PC-9 (cell line): ENCODE measurements around the gene CCDC170.

Experiments used
- CTCF ChIP-seq: fragments of 200-600 bp; sonication (generic); conservative IDR thresholded peaks from 2 replicates; pipeline ENCODE4 v1.6.1; 2017; ENCODE audit warnings: mixed run types, antibody characterized with exemption, mild to moderate bottlenecking, moderate library complexity
- EZH2 ChIP-seq: fragments of 200-600 bp; sonication (generic); IDR thresholded peaks from 2 replicates; pipeline ENCODE4 v1.8.0; 2017; ENCODE audit warnings: antibody characterized with exemption, low read depth

DNA sequence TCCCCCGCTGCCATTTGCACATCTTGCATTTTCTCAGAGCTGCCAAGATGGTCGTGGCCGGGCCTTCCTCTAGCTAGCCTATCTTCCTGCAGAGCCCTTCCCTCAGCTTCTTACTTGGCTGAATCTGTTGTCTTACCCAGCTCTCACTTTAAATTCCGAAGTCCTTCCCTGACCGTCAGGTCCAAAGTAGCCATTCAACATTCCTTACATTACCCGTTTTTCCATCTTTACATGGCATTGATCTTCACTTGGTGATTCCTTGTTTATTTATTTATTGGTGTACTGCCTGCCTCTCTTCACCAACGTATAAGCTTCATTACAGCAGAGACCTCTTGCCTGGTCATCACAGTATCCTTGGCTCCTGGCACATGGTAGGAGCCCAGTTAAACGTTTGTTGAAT lies 176.3 kb downstream of the CCDC170 start:
- TF ChIP-seq EZH2 (no peak), CTCF (no peak)
